DMS79 (cell line): Measurements from ENCODE around the gene EMC9.

ENCODE experiments used
- DNase-seq: peaks from one replicate; lab custom pipeline; 2025; lab: John Stamatoyannopoulos, UW

The EMC9 gene

GRCh38 chr14:24177041-24177825 is 35.8 kb upstream of the EMC9 start:
- DNase-seq = no peak

DNA sequence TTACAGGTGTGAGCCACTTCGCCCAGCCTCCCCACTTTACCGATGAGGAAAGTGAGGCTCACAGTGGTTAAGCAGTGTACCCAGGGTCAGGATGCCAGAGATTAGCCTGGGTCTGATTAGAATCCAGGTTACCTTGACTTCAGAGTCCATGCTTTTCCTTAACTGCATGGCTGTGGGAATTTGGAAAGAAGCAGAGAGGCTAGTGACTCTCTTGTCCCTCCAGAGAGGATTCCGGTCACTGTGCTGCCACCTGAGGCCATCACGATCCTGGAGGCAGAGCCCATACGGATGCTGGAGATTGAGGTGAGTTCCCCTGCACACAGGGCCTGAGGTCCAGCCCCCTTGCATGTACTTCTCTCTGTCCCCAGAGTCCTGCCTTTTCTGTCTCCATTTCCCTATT is 35.2 kb upstream of the EMC9 start:
- DNase-seq = no peak

- no peak for DNase-seq
Measured at GRCh38 chr14:24172871-24173281, 31.5 kb upstream of the EMC9 start.

DNA sequence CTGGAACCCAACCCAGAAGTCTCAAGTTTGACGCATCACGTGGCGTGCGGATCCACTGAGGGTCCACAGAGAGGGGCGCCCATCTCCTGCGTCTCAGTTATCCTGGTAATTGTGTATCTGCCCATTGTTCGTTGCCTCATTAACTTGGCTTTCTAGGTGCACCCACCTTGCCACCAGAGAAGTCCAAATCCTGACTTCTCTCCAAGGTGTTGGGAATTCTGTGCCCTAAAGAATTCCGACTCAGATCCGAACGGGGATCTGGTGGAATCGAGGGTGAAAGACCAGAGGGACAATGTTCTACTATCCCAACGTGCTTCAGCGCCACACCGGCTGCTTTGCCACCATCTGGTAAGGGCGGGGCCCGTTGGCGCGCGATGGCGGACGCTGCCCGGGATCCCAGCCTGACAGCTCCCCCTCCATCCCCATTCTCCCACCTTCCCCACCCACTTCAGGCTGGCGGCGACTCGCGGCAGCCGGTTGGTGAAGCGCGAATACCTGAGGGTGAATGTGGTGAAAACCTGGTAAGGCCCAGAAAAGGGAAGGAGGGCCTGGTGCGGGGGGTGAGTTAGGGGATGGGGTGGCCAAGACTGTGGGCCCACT is 31.0 kb upstream of the EMC9 start:
- no peak for DNase-seq

GRCh38 chr14:24171422-24172260 is 30.2 kb upstream of the EMC9 start, which contains the start of gene REC8:
Gene REC8, plus strand, starts transcription at chr14:24172080. Its CDS starts 473 bp downstream, at chr14:24172553.
- DNase-seq = peak; percentile 100

DNA sequence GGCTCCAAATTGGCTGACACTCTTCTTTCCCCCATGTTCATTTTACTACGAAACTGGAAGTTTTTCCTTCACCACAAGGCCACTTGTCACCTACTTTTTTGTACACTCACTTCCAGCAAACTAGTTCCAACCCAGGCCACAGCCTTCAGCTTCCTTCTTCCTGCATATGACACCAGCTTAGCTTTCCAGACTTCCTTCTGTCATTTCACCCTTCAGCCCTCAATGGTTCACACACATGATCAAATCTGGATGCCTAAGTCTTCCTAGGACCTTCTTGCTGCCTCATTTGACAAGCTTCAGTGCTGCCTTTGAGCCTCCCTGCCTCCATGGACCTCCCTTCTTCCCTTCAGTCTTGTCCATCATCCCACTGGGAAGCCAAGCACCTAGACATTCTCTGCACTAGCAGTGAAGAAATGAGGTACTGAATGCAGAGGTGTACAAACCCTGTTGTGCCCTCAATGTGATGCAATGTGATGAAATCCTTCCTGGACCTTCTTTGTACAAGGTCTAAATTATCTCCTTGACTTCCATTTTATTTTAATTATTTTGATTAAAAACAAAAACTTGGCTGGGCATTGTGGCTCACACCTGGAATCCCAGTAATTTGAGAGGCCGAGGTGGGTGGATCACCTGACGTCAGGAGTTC is 26.2 kb upstream of the EMC9 start:
- DNase-seq = no peak

DNA sequence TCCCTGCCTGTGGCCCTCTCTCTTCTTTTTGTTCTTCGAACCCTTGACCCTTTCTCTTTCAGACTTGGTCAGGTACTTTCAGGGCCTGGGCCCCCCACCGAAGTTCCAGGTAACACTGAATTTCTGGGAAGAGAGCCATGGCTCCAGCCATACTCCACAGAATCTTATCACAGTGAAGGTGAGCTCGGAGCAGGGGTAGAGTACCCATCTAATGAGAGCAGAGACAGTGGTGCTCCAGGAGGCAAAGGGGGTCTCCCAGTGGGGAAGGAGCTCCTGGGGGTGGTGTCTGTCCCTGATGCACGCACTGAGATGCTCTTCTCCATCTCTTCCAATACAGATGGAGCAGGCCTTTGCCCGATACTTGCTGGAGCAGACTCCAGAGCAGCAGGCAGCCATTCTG is 24.4 kb upstream of the EMC9 start:
- no peak for DNase-seq

DNA sequence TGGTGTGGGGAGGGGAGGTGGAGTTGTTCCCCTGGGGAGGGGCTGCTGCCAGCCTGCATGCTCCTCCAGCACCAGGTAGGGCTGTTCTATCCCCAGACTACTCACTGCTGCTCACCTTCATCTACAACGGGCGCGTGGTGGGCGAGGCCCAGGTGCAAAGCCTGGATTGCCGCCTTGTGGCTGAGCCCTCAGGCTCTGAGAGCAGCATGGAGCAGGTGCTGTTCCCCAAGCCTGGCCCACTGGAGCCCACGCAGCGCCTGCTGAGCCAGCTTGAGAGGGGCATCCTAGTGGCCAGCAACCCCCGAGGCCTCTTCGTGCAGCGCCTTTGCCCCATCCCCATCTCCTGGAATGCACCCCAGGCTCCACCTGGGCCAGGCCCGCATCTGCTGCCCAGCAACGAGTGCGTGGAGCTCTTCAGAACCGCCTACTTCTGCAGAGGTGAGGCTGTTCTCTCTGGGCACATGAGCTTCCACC is 23.2 kb upstream of the EMC9 start:
- no peak for DNase-seq

DNA sequence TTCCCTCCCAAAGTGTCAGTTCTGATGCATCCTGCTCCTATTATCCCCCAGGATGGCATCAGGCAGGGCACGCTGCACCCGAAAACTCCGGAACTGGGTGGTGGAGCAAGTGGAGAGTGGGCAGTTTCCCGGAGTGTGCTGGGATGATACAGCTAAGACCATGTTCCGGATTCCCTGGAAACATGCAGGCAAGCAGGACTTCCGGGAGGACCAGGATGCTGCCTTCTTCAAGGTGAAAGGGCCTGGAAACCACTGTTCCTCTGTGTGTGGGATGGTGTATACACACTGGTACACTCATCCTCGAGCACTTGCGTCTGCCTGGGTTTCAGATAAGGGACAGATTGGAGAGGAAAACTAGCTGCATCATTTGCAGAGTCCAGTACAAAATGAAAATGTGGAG is 20.7 kb upstream of the EMC9 start:
- no peak for DNase-seq

- DNase-seq = peak; percentile 93
Measured at GRCh38 chr14:24160850-24161804, 19.7 kb upstream of the EMC9 start, which contains the start of gene IRF9. Gene IRF9, plus strand, starts transcription at chr14:24161265. Its CDS starts 880 bp downstream, at chr14:24162145.

GRCh38 chr14:24160499-24160849 is 19.1 kb upstream of the EMC9 start:
- DNase-seq = no peak

DNA sequence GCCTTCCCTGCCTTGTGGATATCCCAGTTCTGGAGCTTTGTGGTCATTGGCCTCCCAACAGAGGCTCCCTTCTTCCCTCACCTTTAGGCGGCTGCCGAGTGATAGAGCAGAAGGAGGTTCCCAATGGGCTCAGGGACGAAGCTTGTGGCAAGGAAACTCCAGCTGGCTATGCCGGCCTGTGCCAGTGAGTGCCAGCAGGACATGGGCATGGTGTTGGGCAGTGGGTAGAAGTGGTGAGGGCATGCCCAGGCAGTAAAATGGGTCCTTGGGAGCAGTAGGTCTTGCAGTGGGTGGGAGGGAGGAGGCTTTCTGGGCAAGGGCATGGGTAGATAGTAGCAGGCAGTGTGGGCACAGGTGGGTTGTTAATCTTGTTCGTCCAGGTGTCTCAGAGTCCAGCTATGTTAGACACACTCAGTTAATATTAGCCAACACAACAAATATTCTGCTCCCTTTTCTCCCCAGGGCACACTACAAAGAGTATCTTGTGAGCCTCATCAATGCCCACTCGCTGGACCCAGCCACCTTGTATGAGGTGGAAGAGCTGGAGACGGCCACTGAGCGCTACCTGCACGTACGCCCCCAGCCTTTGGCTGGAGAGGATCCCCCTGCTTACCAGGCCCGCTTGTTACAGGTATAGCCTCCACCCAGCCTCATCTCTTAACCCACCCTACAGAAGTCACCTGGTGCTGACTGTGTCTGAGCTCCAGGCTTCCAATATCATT is 18.5 kb upstream of the EMC9 start:
- no peak for DNase-seq

GRCh38 chr14:24157331-24157730 is 15.9 kb upstream of the EMC9 start:
- no peak for DNase-seq

- DNase-seq = no peak
Measured at GRCh38 chr14:24156840-24157239, 15.4 kb upstream of the EMC9 start.

GRCh38 chr14:24155100-24155499 is 13.7 kb upstream of the EMC9 start:
- DNase-seq = no peak

DNA sequence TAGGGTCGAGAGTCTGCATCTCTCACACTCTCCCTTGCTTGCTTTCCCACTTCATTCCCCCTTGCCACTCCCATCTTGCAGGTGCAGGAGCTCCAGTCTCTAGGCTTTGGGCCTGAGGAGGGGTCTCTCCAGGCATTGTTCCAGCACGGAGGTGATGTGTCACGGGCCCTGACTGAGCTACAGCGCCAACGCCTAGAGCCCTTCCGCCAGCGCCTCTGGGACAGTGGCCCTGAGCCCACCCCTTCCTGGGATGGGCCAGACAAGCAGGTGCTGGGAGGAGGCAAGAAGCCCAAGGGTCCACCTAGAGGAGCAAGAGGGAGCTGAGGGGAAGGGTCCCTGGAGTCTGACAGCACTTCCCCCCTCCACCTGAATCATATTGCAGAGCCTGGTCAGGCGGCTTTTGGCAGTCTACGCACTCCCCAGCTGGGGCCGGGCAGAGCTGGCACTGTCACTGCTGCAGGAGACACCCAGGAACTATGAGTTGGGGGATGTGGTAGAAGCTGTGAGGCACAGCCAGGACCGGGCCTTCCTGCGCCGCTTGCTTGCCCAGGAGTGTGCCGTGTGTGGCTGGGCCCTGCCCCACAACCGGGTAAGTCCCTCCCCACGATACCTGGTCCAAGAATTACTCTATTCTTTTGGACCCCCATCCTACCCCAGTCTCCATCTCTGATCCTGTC is 10.2 kb upstream of the EMC9 start:
- no peak for DNase-seq

DNA sequence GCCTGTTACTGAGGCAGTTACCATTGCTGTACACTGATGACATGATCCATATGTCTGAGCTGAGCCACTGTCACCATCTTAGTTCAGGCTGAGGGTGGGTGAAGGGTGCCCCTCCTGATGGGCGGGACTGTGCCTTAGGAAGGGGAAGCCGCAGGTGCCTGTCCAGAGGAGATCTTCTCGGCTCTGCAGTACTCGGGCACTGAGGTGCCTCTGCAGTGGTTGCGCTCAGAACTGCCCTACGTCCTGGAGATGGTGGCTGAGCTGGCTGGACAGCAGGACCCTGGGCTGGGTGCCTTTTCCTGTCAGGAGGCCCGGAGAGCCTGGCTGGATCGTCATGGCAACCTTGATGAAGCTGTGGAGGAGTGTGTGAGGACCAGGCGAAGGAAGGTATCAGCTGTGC is 9.6 kb upstream of the EMC9 start:
- DNase-seq = no peak

GRCh38 chr14:24150567-24150966 is 9.2 kb upstream of the EMC9 start:
- DNase-seq = no peak

DNA sequence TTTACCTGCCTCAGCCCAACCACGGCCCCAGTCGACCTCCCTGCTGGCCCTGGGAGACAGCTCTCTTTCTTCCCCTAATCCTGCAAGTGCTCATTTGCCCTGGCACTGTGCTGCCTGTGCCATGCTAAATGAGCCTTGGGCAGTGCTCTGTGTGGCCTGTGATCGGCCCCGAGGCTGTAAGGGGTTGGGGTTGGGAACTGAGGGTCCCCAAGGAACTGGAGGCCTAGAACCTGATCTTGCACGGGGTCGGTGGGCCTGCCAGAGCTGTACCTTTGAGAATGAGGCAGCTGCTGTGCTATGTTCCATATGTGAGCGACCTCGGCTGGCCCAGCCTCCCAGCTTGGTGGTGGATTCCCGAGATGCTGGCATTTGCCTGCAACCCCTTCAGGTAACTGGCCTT is 8.7 kb upstream of the EMC9 start:
- no peak for DNase-seq
